ACC112 (cell line): Measurements from ENCODE around the gene LDLR.
"Not testable (repeated sequence)": the region's sequence is repeated elsewhere in the genome, so short reads cannot be mapped to it uniquely, and the experiment has no call there.

Experiments used
- H2AFZ ChIP-seq: fragments of 200-600 bp; sonication (generic); one replicate; pipeline ENCODE4 v1.6.0; 2017; ENCODE audit warnings: antibody characterized with exemption, low read length; ENCODE audit not compliant: unreplicated experiment
- H3K27ac ChIP-seq: fragments of 200-600 bp; sonication (generic); 2 replicates; pipeline ENCODE4 v1.5.1; 2014; ENCODE audit warnings: low read depth, mild to moderate bottlenecking, antibody characterized with exemption, low read length, moderate library complexity
- H3K27me3 ChIP-seq: fragments of 200-600 bp; sonication (generic); 2 replicates; pipeline ENCODE4 v1.6.1; 2014; ENCODE audit warnings: mild to moderate bottlenecking, antibody characterized with exemption, low read length, moderate library complexity, mixed read lengths; ENCODE audit not compliant: insufficient read depth
- H3K36me3 ChIP-seq: fragments of 200-600 bp; sonication (generic); 2 replicates; pipeline ENCODE4 v1.6.1; 2016; ENCODE audit warnings: mild to moderate bottlenecking, antibody characterized with exemption, low read length, moderate library complexity, mixed read lengths; ENCODE audit not compliant: insufficient read depth
- H3K4me1 ChIP-seq: fragments of 200-600 bp; sonication (generic); one replicate; pipeline ENCODE4 v1.6.1; 2016; ENCODE audit warnings: low read length, mixed read lengths; ENCODE audit not compliant: insufficient read depth, unreplicated experiment, control insufficient read depth
- H3K4me3 ChIP-seq: fragments of 200-600 bp; sonication (generic); 2 replicates; pipeline ENCODE4 v1.5.1; 2014; ENCODE audit warnings: mild to moderate bottlenecking, low read depth, low read length
- H3K79me2 ChIP-seq: fragments of 200-600 bp; sonication (generic); one replicate; pipeline ENCODE4 v1.6.0; 2016; ENCODE audit warnings: low read length; ENCODE audit not compliant: control insufficient read depth, unreplicated experiment, insufficient read depth

Gene LDLR

DNA sequence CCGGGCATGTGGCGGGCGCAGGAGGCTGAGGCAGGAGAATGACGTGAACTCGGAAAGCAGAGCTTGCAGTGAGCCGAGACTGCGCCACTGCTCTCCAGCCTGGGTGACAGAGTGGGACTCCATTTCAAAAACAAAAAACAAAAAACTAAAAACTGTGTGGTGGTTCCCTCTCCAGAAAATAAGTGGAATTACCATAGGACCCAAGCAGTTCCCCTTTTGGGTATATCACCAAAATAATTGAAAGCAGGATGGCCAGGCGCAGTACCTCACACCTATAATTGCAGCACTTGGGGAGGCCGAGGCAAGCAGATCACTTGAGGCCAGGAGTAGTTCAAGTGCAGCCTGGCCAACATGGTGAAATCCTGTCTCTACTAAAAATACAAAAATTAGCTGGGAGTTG lies 15.7 kb upstream of the LDLR start:
- H3K79me2 ChIP-seq: no peaks in the 10 kb centered on the region
- H3K4me1 ChIP-seq: no peaks in the 10 kb centered on the region
- no peaks in the 10 kb centered on the region for H3K27me3 ChIP-seq
- H3K4me3 ChIP-seq: no peak overlapping the region
- H3K27ac ChIP-seq: no peak overlapping the region
- H3K36me3 ChIP-seq: no peaks in the 10 kb centered on the region
- no peak overlapping the region for H2AFZ ChIP-seq

DNA sequence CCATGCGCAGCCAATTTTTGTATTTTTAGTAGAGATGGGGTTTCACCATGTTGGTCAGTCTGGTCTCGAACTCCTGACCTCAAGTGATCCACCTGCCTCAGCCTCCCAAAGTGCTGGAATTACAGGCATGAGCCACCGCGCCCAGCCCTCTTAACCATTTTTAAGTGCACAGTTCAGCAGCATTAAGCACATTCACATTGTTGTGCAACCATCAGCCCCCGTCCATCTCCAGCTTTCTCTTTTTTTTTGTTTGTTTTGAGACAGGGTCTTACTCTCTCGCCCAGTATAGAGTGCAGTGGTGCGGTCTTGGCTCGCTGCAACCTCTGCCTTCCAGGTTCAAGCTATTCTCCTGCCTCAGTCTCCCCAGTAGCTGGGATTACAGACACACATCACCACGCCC lies 12.5 kb upstream of the LDLR start:
- not testable (repeated sequence) for H3K4me1 ChIP-seq, H3K27ac ChIP-seq, H3K4me3 ChIP-seq, H3K36me3 ChIP-seq, H3K27me3 ChIP-seq, H2AFZ ChIP-seq, H3K79me2 ChIP-seq

DNA sequence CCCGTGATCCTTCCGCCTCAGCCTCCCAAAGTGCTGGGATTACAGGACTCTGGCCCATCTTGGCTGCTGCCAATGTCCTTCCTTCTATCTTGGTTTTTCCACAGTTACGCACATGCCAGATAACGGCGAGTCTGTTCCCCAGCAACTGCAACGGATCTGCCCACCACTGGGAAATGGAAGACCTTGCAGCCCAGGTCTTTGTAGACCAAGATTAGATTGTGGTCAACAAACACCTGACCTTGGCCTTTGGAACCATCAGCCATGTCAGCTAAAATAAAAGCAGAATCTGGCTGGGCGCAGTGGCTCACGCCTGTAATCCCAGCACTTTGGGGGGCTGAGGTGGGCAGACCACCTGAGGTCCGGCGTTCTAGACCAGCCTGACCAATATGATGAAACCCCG lies 10.4 kb upstream of the LDLR start:
- no peaks in the 10 kb centered on the region for H3K79me2 ChIP-seq
- no peak overlapping the region for H3K4me3 ChIP-seq
- no peak overlapping the region for H3K27ac ChIP-seq
- no peaks in the 10 kb centered on the region for H3K27me3 ChIP-seq
- no peak overlapping the region for H2AFZ ChIP-seq
- H3K36me3 ChIP-seq: no peaks in the 10 kb centered on the region
- H3K4me1 ChIP-seq: peaks cover 2% of the 10 kb centered on the region

DNA sequence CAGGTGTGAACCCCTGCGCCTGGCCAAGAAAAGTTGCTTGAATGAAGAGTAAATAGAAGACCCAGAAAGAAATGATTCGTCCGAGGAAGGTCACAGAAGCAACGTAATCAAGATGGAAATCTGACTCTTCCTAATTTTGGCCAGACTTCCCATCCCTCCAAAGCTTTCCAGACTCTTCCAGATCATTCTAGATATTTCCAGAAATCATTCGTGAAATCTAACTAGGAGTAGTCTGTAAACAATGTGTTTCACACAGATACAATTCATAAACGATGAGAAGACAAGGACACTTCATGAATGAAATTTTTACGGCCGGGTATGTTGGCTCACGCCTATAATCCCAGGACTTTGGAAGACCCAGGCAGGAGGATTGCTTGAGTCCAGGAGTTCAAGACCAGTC lies 9.3 kb upstream of the LDLR start:
- H3K27ac ChIP-seq: no peak overlapping the region
- H3K4me1 ChIP-seq: peaks cover 7% of the 10 kb centered on the region
- no peak overlapping the region for H3K4me3 ChIP-seq
- no peaks in the 10 kb centered on the region for H3K79me2 ChIP-seq
- H3K36me3 ChIP-seq: no peaks in the 10 kb centered on the region
- no peaks in the 10 kb centered on the region for H3K27me3 ChIP-seq
- H2AFZ ChIP-seq: no peak overlapping the region

DNA sequence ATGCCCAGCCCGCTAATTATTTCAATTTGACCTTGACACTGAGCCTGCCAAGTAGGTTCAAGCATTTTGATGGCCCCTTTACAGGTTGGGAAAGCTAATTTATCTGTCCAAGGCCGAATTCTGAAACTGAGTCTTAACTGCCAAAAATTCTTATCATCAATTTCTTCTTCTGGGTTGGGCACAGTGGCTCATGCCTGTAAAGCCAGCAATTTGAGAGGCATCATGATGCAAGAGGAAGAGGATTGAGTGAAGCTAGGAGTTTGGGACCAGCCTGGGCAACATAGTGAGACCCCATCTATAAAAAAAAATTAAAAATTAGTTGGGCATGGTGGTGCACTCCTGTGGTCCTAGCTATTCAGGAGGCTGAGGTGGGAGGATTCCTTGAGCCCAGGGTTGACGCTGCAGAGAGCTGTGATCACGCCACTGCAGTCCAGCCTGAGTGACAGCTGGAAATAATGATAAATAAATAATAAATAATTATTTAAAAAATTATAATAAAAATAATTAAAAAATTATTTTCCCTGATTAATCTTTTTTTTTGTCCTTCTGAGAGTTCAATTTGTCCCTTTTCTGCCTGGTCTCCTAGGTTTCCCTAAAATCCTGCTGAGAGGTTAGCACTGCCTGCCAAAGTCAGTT lies 1.3 kb upstream of the LDLR start:
- peaks cover 18% of the 10 kb centered on the region for H3K79me2 ChIP-seq
- peaks cover 23% of the 10 kb centered on the region for H3K4me1 ChIP-seq
- no peaks in the 10 kb centered on the region for H3K27me3 ChIP-seq
- peaks cover 10% of the 10 kb centered on the region for H3K36me3 ChIP-seq
- peak overlapping the region; percentile 99 for H3K4me3 ChIP-seq
- H2AFZ ChIP-seq: no peak overlapping the region
- peak overlapping the region; percentile 94 for H3K27ac ChIP-seq

DNA sequence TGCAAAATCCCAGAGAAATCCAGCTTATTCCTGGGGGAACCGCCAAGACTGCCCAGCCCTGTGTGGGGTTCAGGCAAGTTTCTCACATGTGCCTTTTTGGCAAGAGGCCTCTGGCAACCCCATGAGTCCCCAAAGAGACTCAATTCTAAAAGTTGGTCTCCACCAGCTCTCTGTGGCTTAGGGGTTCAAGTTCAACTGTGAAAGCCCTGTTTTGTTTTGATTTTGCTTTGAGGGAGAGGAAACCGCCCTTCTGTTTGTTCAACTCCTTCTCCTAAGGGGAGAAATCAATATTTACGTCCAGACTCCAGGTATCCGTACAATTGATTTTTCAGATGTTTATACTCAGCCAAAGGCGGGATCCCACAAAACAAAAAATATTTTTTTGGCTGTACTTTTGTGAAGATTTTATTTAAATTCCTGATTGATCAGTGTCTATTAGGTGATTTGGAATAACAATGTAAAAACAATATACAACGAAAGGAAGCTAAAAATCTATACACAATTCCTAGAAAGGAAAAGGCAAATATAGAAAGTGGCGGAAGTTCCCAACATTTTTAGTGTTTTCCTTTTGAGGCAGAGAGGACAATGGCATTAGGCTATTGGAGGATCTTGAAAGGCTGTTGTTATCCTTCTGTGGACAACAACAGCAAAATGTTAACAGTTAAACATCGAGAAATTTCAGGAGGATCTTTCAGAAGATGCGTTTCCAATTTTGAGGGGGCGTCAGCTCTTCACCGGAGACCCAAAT lies 583 bp upstream of the LDLR start:
- H3K27ac ChIP-seq: peak overlapping the region; percentile 94
- peak overlapping the region; percentile 99 for H3K4me3 ChIP-seq
- H3K79me2 ChIP-seq: peaks cover 24% of the 10 kb centered on the region
- peaks cover 25% of the 10 kb centered on the region for H3K4me1 ChIP-seq
- peaks cover 10% of the 10 kb centered on the region for H3K36me3 ChIP-seq
- no peaks in the 10 kb centered on the region for H3K27me3 ChIP-seq
- peak overlapping the region; percentile 39 for H2AFZ ChIP-seq

DNA sequence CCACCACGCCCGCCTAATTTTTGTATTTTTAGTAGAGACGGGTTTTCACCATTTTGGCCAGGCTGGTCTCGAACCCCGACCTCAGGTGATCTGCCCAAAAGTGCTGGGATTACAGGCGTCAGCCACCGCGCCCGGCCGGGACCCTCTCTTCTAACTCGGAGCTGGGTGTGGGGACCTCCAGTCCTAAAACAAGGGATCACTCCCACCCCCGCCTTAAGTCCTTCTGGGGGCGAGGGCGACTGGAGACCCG lies 676 bp downstream of the LDLR start:
- H2AFZ ChIP-seq, H3K27me3 ChIP-seq: not testable (repeated sequence)
- Histone ChIP-seq H3K36me3 (peaks cover 10% of the 10 kb centered on the region), H3K79me2 (peaks cover 31% of the 10 kb centered on the region), H3K4me1 (peaks cover 23% of the 10 kb centered on the region), H3K4me3 (peak overlapping the region; percentile 99), H3K27ac (peak overlapping the region; percentile 94)

DNA sequence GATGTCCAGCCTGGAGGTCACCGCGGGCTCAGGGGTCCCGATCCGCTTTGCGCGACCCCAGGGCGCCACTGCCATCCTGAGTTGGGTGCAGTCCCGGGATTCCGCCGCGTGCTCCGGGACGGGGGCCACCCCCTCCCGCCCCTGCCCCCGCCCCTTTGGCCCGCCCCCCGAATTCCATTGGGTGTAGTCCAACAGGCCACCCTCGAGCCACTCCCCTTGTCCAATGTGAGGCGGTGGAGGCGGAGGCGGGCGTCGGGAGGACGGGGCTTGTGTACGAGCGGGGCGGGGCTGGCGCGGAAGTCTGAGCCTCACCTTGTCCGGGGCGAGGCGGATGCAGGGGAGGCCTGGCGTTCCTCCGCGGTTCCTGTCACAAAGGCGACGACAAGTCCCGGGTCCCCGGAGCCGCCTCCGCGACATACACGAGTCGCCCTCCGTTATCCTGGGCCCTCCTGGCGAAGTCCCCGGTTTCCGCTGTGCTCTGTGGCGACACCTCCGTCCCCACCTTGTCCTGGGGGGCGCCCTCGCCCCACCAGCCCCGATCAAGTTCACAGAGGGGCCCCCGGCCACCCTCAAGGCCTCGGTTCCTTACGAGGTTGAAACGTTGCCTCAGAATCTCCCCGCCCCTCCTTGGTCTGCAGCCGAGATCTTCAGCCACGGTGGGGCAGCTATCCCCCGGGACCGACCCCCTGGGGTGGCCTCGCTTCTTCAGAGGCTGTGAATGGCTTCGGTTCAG lies 1.2 kb downstream of the LDLR start:
- Histone ChIP-seq H3K27ac (peak overlapping the region; percentile 99), H3K79me2 (peaks cover 31% of the 10 kb centered on the region), H2AFZ (no peak overlapping the region)

DNA sequence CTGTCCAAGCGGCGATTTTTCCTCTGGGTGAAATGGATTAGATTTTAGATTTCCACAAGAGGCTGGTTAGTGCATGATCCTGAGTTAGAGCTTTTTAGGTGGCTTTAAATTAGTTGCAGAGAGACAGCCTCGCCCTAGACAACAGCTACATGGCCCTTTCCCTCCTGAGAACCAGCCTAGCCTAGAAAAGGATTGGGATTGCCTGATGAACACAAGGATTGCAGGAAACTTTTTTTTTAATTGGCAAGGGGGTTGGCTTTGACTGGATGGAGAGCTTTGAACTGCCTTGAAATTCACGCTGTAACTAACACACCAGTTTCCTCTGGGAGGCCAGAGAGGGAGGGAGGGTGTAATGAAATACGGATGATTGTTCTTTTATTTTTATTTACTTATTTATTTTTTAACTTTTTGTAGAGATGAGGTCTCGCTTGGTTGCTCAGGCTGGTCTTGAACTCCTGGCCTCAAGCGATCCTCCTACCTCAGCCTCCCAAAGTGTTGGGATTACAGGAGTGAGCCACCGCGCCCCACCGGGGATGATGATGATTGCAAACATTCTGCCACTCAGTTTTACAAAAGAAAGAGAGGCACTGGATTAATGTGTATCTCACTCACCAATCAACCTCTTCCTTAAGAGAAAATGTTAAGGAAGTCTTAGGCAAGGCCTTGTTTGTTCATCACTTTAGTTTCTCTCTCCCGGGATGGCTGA lies 1.9 kb downstream of the LDLR start:
- no peaks in the 10 kb centered on the region for H3K27me3 ChIP-seq
- H3K79me2 ChIP-seq: peaks cover 31% of the 10 kb centered on the region
- peak overlapping the region; percentile 99 for H3K4me3 ChIP-seq
- peaks cover 10% of the 10 kb centered on the region for H3K36me3 ChIP-seq
- peak overlapping the region; percentile 99 for H3K27ac ChIP-seq
- peaks cover 27% of the 10 kb centered on the region for H3K4me1 ChIP-seq
- no peak overlapping the region for H2AFZ ChIP-seq

More for the DNA sequence above, 1.2 kb downstream of the LDLR start:
- H3K4me1 ChIP-seq: peaks cover 20% of the 10 kb centered on the region
- no peaks in the 10 kb centered on the region for H3K27me3 ChIP-seq
- H3K4me3 ChIP-seq: peak overlapping the region; percentile 99
- peaks cover 10% of the 10 kb centered on the region for H3K36me3 ChIP-seq

DNA sequence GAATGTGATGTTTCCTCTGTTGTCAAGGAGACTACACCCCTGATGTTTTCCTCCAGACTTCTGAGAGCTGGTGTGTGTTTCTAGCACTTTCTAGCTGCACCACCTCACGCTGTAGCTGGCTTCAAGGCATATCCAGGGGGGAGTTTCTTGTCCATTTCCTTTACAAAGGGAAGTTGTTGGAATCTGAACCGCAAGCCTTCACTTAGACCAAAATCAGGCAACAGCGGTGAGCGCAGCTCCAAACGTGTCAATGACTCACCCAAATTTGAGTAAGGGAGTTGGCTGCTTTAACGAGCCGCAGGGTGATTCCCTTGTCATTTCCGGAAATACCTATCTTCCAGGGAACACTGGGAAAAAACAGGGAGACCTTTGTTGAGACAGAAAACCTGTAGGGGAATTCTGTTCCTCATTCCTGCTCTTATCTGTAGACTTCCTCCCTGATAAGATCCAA lies 2.5 kb downstream of the LDLR start:
- peaks cover 31% of the 10 kb centered on the region for H3K79me2 ChIP-seq
- peaks cover 33% of the 10 kb centered on the region for H3K4me1 ChIP-seq
- peak overlapping the region; percentile 99 for H3K4me3 ChIP-seq
- H2AFZ ChIP-seq: no peak overlapping the region
- no peaks in the 10 kb centered on the region for H3K27me3 ChIP-seq
- peaks cover 10% of the 10 kb centered on the region for H3K36me3 ChIP-seq
- peak overlapping the region; percentile 99 for H3K27ac ChIP-seq
